Tibial artery (tissue), 4 donors: ENCODE data around the gene ARHGEF19.

Experiments
- DNase-seq, 2 donors: peaks; one replicate each; pipeline ENCODE4 v3.0.0-alpha.2; 2019
- H3K27ac ChIP-seq, 2 donors: fragments of 200-600 bp; sonication (generic) in 1 of 2; 1 replicate in 1 of 2; 2 replicates in 1 of 2; pipeline ENCODE4 v1.5.1; 2018 to 2019; ENCODE audit warnings: mild to moderate bottlenecking in 1 of 2
- H3K27me3 ChIP-seq, 2 donors: fragments of 200-600 bp; sonication (generic) in 1 of 2; one replicate each; pipeline versions ENCODE4 v1.5.1 to v1.6.0; 2016 to 2019
- H3K36me3 ChIP-seq, 3 donors: fragments of 200-600 bp; sonication (generic) in 2 of 3; one replicate each; pipeline ENCODE4 v1.5.1; 2016 to 2019; ENCODE audit warnings: mild to moderate bottlenecking in 2 of 3
- H3K4me1 ChIP-seq, 4 donors: fragments of 200-600 bp; sonication (generic) in 2 of 4; 1 replicate in 3 of 4; 2 replicates in 1 of 4; pipeline ENCODE4 v1.5.1; 2016 to 2019
- H3K4me3 ChIP-seq, 2 donors: fragments of 200-600 bp; sonication (generic) in 1 of 2; 1 replicate in 1 of 2; 2 replicates in 1 of 2; pipeline ENCODE4 v1.5.1; 2018 to 2019; ENCODE audit warnings: mild to moderate bottlenecking in 2 of 2
- H3K9me3 ChIP-seq, 3 donors: fragments of 200-600 bp; sonication (generic) in 1 of 3; one replicate each; pipeline ENCODE4 v1.5.1; 2016 to 2019
- intact Hi-C: fragments of 100-400 bp; cut with DNase I; formaldehyde crosslinking; loops from one replicate; pipeline ENCODE4 v1.15.0; 2023; ENCODE audit warnings: low total_unique reads
- TF ChIP-seq, protein P1 (sequence below), 2 experiments: fragments of 200-600 bp in 1 of 2; fragments of 450-650 bp in 1 of 2; IDR thresholded peaks; one replicate each; pipeline ENCODE4 v1.5.1; 2017 to 2019; ENCODE audit warnings: antibody characterized with exemption in 2 of 2, mild to moderate bottlenecking in 1 of 2, moderate library complexity in 1 of 2

Gene ARHGEF19

DNA sequence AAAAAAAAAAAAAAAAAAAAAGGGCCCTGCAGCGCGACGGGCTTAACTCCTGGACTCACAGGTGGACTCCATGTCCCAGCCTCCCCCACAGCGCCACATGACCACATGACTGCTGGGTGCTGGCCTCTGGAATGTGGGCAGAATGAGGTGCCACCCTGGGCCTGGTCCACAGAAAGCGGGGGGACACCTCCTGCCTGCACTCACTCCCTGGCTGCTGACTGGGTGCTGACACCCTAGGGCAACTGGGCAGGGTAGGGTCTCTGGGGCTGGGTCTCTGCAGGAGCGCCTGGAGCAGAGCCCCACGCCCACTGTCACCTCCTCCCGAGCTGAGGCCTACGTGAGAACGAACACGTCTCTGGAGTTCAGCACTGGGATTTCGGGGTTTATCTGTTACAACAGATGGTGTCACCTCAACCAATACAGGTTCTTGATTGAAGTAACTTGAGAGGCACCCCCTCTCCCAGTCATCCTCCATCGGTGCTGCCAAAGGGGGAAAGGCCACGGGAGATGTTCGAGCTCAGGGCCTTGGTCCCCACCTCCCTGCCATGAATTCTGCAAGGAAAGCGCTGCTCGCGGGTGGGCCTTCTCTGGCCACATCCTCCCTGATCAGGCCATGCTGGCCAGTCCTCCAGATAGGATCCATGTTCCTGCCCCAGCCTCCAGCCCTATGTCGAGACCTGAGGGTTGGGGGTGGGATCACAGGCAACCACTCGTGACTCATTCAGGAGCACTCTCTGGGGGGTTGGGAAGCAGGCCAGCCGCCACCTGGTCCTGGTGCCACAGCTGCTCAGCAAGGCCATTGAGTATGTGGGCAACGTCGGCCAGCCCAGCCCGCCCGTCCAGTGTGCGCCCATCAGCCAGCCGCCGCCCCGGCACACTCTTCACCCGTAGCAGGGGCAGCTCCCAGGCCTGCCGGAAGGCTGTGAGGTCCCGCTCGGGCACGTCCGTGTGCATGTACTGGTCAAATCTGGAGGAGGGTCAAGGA, 19.2 kb upstream of the ARHGEF19 start:
- TF ChIP-seq, protein P1, sequence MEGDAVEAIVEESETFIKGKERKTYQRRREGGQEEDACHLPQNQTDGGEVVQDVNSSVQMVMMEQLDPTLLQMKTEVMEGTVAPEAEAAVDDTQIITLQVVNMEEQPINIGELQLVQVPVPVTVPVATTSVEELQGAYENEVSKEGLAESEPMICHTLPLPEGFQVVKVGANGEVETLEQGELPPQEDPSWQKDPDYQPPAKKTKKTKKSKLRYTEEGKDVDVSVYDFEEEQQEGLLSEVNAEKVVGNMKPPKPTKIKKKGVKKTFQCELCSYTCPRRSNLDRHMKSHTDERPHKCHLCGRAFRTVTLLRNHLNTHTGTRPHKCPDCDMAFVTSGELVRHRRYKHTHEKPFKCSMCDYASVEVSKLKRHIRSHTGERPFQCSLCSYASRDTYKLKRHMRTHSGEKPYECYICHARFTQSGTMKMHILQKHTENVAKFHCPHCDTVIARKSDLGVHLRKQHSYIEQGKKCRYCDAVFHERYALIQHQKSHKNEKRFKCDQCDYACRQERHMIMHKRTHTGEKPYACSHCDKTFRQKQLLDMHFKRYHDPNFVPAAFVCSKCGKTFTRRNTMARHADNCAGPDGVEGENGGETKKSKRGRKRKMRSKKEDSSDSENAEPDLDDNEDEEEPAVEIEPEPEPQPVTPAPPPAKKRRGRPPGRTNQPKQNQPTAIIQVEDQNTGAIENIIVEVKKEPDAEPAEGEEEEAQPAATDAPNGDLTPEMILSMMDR (IDR thresholded peaks at IDR 0.05): no peak
- intact Hi-C loops: no loop called here
- H3K27me3 ChIP-seq: peaks cover 0 to 23% of the 10 kb centered on the region in 2 donors
- no peak overlapping the region for H3K4me3 ChIP-seq
- DNase-seq: no peak
- H3K9me3 ChIP-seq: peaks cover 0 to 6% (median 0%) of the 10 kb centered on the region in 3 donors
- no peak overlapping the region for H3K27ac ChIP-seq
- H3K4me1 ChIP-seq: peaks cover 0 to 19% (median 10%) of the 10 kb centered on the region in 4 donors
- peaks cover 0 to 27% (median 9%) of the 10 kb centered on the region in 3 donors for H3K36me3 ChIP-seq

DNA sequence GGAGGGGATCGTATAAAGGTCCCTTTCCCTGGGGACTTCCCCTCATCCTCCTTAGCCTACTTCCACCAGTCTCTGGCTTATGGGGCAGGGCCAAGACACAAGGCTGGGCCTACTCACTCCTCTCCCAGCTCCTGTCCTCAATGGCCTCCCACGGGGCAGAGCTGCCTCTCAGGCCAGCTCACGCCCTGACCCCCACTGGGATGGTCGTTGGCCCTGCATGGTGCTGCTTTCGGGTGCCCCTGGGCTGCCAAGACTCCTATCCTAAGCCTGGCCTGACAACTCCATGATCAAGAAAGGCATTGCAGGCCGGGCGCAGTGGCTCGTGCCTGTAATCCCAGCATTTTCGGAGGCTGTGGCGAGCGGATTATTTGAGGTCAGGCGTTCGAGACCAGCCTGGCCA, 18.3 kb upstream of the ARHGEF19 start:
- Histone ChIP-seq H3K36me3 (peaks cover 0 to 27% (median 9%) of the 10 kb centered on the region in 3 donors), H3K4me1 (peaks cover 0 to 14% (median 8%) of the 10 kb centered on the region in 4 donors), H3K9me3 (peaks cover 0 to 6% (median 0%) of the 10 kb centered on the region in 3 donors), H3K27me3 (peaks cover 0 to 30% of the 10 kb centered on the region in 2 donors), H3K4me3 (no peak overlapping the region), H3K27ac (no peak overlapping the region)
- TF ChIP-seq, protein P1 (IDR thresholded peaks at IDR 0.05): no peak
- intact Hi-C loops: no loop called here
- DNase-seq: no peak

DNA sequence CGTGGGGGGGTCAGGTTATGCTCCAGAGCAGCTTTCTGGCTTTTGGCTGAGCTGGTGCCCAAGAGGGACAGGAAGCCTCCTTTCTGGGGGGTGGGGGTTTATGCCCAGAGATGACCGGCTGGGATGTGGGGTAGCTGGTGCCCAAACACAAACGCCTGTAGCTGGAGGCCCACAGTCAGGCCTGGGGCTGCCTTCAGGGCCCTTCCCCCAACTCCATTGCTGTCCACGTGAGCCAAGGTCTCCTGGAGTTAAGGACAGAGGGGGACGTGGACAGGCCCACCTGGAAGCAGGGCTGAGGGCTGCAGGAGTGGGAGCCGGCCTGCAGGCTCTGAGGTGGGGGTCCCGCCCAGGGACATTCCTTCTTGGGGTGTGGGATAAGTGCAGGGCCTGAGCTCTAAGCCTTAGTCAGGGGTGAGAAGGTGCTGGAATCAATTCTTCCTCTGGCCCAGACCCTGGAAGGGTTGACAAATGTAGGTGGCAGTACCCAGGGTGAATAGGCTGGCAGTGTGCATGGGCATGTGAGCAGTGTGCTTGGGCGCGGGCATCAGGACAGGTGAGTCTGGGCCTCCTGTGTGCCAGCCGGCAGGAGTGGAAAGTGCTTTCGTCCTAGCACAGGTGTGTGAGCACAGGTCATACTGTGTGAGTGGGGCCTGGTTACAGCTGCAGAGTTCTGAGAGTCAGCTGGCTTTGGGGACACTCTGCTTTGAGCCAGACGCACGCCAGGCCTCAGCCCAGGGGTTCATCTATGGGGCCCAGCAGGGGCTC, 17.7 kb upstream of the ARHGEF19 start:
- TF ChIP-seq, protein P1 (IDR thresholded peaks at IDR 0.05): no peak
- Histone ChIP-seq H3K9me3 (peaks cover 0 to 6% (median 0%) of the 10 kb centered on the region in 3 donors), H3K4me1 (peaks cover 0 to 14% (median 8%) of the 10 kb centered on the region in 4 donors), H3K4me3 (no peak overlapping the region), H3K27ac (no peak overlapping the region), H3K36me3 (peaks cover 0 to 27% (median 9%) of the 10 kb centered on the region in 3 donors), H3K27me3 (peaks cover 0 to 30% of the 10 kb centered on the region in 2 donors)
- no peak for DNase-seq
- intact Hi-C loops: no loop called here

DNA sequence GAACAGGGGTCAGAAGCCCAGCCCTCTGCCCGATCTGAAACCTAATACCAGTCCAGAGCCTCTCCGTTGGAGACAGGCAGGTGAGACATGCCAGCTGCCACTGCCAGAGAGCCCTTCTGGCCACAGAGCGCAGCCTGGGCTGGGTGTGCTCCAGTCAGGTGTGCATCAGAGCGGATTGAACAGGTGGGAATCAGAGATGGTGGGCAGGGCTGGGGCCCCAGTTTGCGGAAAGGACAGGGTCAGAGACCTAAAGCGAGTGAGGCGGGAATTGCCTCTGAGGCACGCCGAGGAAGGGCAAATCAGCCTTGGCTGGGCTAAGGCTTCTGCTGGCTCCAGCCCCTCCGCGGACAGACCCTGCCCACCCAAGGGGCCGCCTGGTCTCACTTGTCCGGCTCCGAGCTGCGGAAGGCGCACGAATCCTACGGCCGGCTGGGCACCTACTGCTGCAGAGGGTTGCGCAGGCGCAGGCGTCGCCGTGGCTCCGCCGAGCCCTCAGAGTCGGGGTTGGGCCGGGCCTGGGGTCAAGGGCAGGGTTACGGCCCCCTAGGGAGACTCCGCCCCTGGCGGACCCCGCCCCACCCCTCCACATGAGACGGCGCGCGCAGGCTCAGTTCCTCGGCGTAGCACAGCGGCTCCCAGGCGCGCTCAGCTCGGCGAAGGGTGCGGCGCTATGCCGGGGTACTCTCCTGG, 14.2 kb upstream of the ARHGEF19 start:
- Histone ChIP-seq H3K36me3 (peaks cover 0 to 14% (median under 1%) of the 10 kb centered on the region in 3 donors), H3K4me3 (peak overlapping the region in 1 of 2 donors; percentile 36), H3K9me3 (peaks cover 0 to 6% (median 0%) of the 10 kb centered on the region in 3 donors), H3K27ac (no peak overlapping the region), H3K27me3 (peaks cover 0 to 30% of the 10 kb centered on the region in 2 donors), H3K4me1 (peaks cover 0 to 14% (median 8%) of the 10 kb centered on the region in 4 donors)
- TF ChIP-seq, protein P1 (IDR thresholded peaks at IDR 0.05): no peak
- no peak for DNase-seq
- intact Hi-C loops: no loop called here

DNA sequence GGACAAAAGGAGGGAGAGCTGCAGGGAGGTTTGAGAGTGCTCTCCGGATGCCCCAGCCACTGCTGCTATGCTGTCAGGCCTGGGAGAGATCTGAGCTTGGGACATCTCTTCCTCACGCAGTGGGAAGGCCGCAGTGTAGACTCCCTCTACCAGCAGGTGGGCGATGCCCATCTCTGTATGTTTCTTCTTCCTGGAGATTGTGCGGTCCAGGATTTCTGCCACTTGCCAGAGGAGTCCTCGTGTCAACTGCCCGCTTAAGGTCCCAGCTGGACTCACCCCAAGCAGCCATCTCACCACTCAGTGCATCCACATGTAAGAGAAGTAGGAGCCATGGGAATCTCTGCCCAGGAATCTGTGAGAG, 13.7 kb upstream of the ARHGEF19 start:
- H3K9me3 ChIP-seq: peaks cover 0 to 6% (median 0%) of the 10 kb centered on the region in 3 donors
- DNase-seq: no peak
- H3K4me1 ChIP-seq: peaks cover 0 to 14% (median 8%) of the 10 kb centered on the region in 4 donors
- no peak overlapping the region for H3K27ac ChIP-seq
- intact Hi-C loops: no loop called here
- H3K27me3 ChIP-seq: peaks cover 0 to 30% of the 10 kb centered on the region in 2 donors
- peaks cover 0 to 10% (median 0%) of the 10 kb centered on the region in 3 donors for H3K36me3 ChIP-seq
- TF ChIP-seq, protein P1 (IDR thresholded peaks at IDR 0.05): no peak
- H3K4me3 ChIP-seq: no peak overlapping the region
